ENCODE data around the gene CDT1. TPM values are rescaled to one million over a fixed set of nuclear protein-coding genes. Genes with fewer than 3 reads are reported as not detected.

Gene CDT1
- total RNA-seq, 1 experiment from 2014 or later = 74.1 TPM

- Histone ChIP-seq H2AK5ac (ENCODE audit: insufficient read length, low read length) (no peak overlapping the region), H3K79me1 (ENCODE audit: insufficient read depth, low read depth, low read length, poor library complexity, severe bottlenecking) (no peaks in the 10 kb centered on the region), H2BK5ac (ENCODE audit: insufficient read length, low read length) (no peak overlapping the region), H4K5ac (ENCODE audit: insufficient read length, low read depth, low read length) (no peak overlapping the region), H3K18ac (ENCODE audit: insufficient read length, low read depth, low read length) (no peak overlapping the region), H3K9ac (ENCODE audit: extremely low read depth, insufficient read length, low read length) (no peak overlapping the region), H2BK20ac (ENCODE audit: low read depth, low read length, poor library complexity, severe bottlenecking) (no peak overlapping the region), H2AFZ (ENCODE audit: low read length) (no peak overlapping the region), H4K8ac (replicated peaks; ENCODE audit: insufficient read length, low read depth, low read length) (no peak overlapping the region), H2BK15ac (ENCODE audit: low read depth, low read length) (no peak overlapping the region), H3K79me2 (ENCODE audit: insufficient read depth, low read length) (no peaks in the 10 kb centered on the region), H3K4me2 (ENCODE audit: insufficient read depth, insufficient read length, low read length) (no peak overlapping the region), H3K4ac (ENCODE audit: low read depth, low read length) (no peak overlapping the region), H2BK120ac (ENCODE audit: low read depth, low read length, poor library complexity, severe bottlenecking) (no peak overlapping the region), H3K4me1 (ENCODE audit: insufficient read depth, low read length) (no peaks in the 10 kb centered on the region), H3K27ac (ENCODE audit: insufficient read length, low read depth, low read length) (no peak overlapping the region), H3K23ac (ENCODE audit: insufficient read length, low read depth, low read length) (no peak overlapping the region), H4K91ac (ENCODE audit: insufficient read length, low read depth, low read length) (no peak overlapping the region), H3K9me3 (ENCODE audit: control insufficient read depth, low read depth, low read length) (no peaks in the 10 kb centered on the region), H3K56ac (ENCODE audit: insufficient read length, low read depth, low read length) (no peak overlapping the region), H3K14ac (ENCODE audit: insufficient read depth, low read length) (no peak overlapping the region), H3T11ph (ENCODE audit: low read length) (no peak overlapping the region), H3K27me3 (ENCODE audit: insufficient read depth, low read length) (no peaks in the 10 kb centered on the region), H2BK12ac (ENCODE audit: insufficient read length, low read depth, low read length) (no peak overlapping the region), H3K23me2 (ENCODE audit: insufficient read length, low read depth, low read length, poor library complexity, severe bottlenecking) (peaks cover 2% of the 10 kb centered on the region), H4K20me1 (ENCODE audit: control insufficient read depth, insufficient read depth, insufficient read length) (no peaks in the 10 kb centered on the region)
- peak; percentile 23 for DNase-seq
- Mint-ChIP-seq H3K9me3 (no peaks in the 10 kb centered on the region), H3K27ac (no peak overlapping the region), H3K4me1 (peaks cover 0 to 3% of the 10 kb centered on the region in 2 experiments; a peak in 1 of 4 replicates), H3K36me3 (ENCODE audit: insufficient read depth in 1 of 3, low read depth in 3 of 3) (peaks cover 0 to 5% (median 4%) of the 10 kb centered on the region in 3 experiments; a peak in 3 of 7 replicates), H3K4me3 (no peak overlapping the region), H3K27me3 (ENCODE audit: low read depth) (peaks cover 4% of the 10 kb centered on the region)
- TF ChIP-seq CTCF (conservative IDR thresholded peaks at IDR 0.05) = no peak
Observed at GRCh38 chr16:88798772-88799455, 4.7 kb upstream of the CDT1 start.

All from H9 (cell line).